GM19467 (cell line): ENCODE data around the gene CTNS.

Experiments used
- ATAC-seq: cut with Tn5 transposase; IDR thresholded peaks from one replicate; pipeline ENCODE4 v1.9.1; 2021; ENCODE audit warnings: mild to moderate bottlenecking, moderate library complexity; ENCODE audit not compliant: unreplicated experiment

Gene CTNS

GRCh38 chr17:3622977-3623594 lies 13.5 kb upstream of the CTNS start:
- no peak for ATAC-seq

GRCh38 chr17:3626831-3627768 lies 9.5 kb upstream of the CTNS start:
- ATAC-seq = no peak

- no peak for ATAC-seq
Observed at GRCh38 chr17:3627769-3628167, 8.8 kb upstream of the CTNS start.

GRCh38 chr17:3630781-3631180 lies 5.8 kb upstream of the CTNS start:
- ATAC-seq = no peak

- no peak for ATAC-seq
Observed at GRCh38 chr17:3632287-3632686, 4.3 kb upstream of the CTNS start.

GRCh38 chr17:3635474-3636153 lies 946 bp upstream of the CTNS start:
- no peak for ATAC-seq

GRCh38 chr17:3636908-3637373 lies 381 bp downstream of the CTNS start:
- ATAC-seq = peak; percentile 9

GRCh38 chr17:3639981-3640596 lies 3.5 kb downstream of the CTNS start:
- ATAC-seq = no peak

- ATAC-seq = no peak
Observed at GRCh38 chr17:3641014-3641413, 4.5 kb downstream of the CTNS start.

GRCh38 chr17:3641717-3642486 lies 5.3 kb downstream of the CTNS start:
- no peak for ATAC-seq

GRCh38 chr17:3643889-3644349 lies 7.4 kb downstream of the CTNS start:
- ATAC-seq = no peak

- ATAC-seq = no peak
Observed at GRCh38 chr17:3645310-3645709, 8.8 kb downstream of the CTNS start.

GRCh38 chr17:3647251-3647650 lies 10.7 kb downstream of the CTNS start:
- ATAC-seq = no peak

- no peak for ATAC-seq
Observed at GRCh38 chr17:3647769-3648555, 11.4 kb downstream of the CTNS start.

- ATAC-seq = no peak
Observed at GRCh38 chr17:3655766-3656165, 19.2 kb downstream of the CTNS start.

- ATAC-seq = no peak
Observed at GRCh38 chr17:3656353-3656752, 19.8 kb downstream of the CTNS start.

- no peak for ATAC-seq
Observed at GRCh38 chr17:3656755-3657587, 20.4 kb downstream of the CTNS start.

- no peak for ATAC-seq
Observed at GRCh38 chr17:3657588-3657869, 21.0 kb downstream of the CTNS start.
